ENCODE measurements around the gene AP1M1.
"Not testable (repeated sequence)": the region's sequence is repeated elsewhere in the genome, so short reads cannot be mapped to it uniquely, and the experiment has no call there.

Gene AP1M1

GRCh38 chr19:16197622-16198369 lies at the start of gene AP1M1:
AP1M1 (plus strand) TSS chr19:16197911; CDS start chr19:16198027, 116 bp downstream.
- DNase-seq (ENCODE audit: low spot score), result peak; percentile 98

- no peak for DNase-seq (ENCODE audit: low spot score)
Observed at GRCh38 chr19:16148443-16149229, 49.1 kb upstream of the AP1M1 start.

GRCh38 chr19:16153582-16154336 lies 44.0 kb upstream of the AP1M1 start:
- DNase-seq (ENCODE audit: low spot score), result peak; percentile 71

GRCh38 chr19:16154557-16154956 lies 43.2 kb upstream of the AP1M1 start:
- no peak for DNase-seq (ENCODE audit: low spot score)

GRCh38 chr19:16155128-16155527 lies 42.6 kb upstream of the AP1M1 start:
- DNase-seq (ENCODE audit: low spot score), result no peak

- no peak for DNase-seq (ENCODE audit: low spot score)
Observed at GRCh38 chr19:16156904-16157303, 40.8 kb upstream of the AP1M1 start.

- no peak for DNase-seq (ENCODE audit: low spot score)
Observed at GRCh38 chr19:16157601-16158000, 40.1 kb upstream of the AP1M1 start.

- DNase-seq (ENCODE audit: low spot score), result no peak
Observed at GRCh38 chr19:16159655-16160054, 38.1 kb upstream of the AP1M1 start.

GRCh38 chr19:16160445-16160942 lies 37.2 kb upstream of the AP1M1 start:
- no peak for DNase-seq (ENCODE audit: low spot score)

GRCh38 chr19:16160943-16161560 lies 36.7 kb upstream of the AP1M1 start:
- no peak for DNase-seq (ENCODE audit: low spot score)

GRCh38 chr19:16161840-16162239 lies 35.9 kb upstream of the AP1M1 start:
- no peak for DNase-seq (ENCODE audit: low spot score)

GRCh38 chr19:16164222-16164890 lies 33.4 kb upstream of the AP1M1 start:
- no peak for DNase-seq (ENCODE audit: low spot score)

GRCh38 chr19:16166417-16166816 lies 31.3 kb upstream of the AP1M1 start:
- DNase-seq (ENCODE audit: low spot score), result no peak

- no peak for DNase-seq (ENCODE audit: low spot score)
Observed at GRCh38 chr19:16167055-16167454, 30.7 kb upstream of the AP1M1 start.

- peak; percentile 83 for DNase-seq (ENCODE audit: low spot score)
Observed at GRCh38 chr19:16168465-16169081, 29.1 kb upstream of the AP1M1 start.

- DNase-seq (ENCODE audit: low spot score), result no peak
Observed at GRCh38 chr19:16170134-16170533, 27.6 kb upstream of the AP1M1 start.

GRCh38 chr19:16175954-16176353 lies 21.8 kb upstream of the AP1M1 start:
- no peak for DNase-seq (ENCODE audit: low spot score)

GRCh38 chr19:16178866-16179265 lies 18.8 kb upstream of the AP1M1 start:
- not testable (repeated sequence) for DNase-seq (ENCODE audit: low spot score)

- no peak for DNase-seq (ENCODE audit: low spot score)
Observed at GRCh38 chr19:16180611-16181010, 17.1 kb upstream of the AP1M1 start.

GRCh38 chr19:16184665-16185122 lies 13.0 kb upstream of the AP1M1 start:
- no peak for DNase-seq (ENCODE audit: low spot score)
